ENCODE results near the gene NPM3.

The NPM3 gene, protein sequence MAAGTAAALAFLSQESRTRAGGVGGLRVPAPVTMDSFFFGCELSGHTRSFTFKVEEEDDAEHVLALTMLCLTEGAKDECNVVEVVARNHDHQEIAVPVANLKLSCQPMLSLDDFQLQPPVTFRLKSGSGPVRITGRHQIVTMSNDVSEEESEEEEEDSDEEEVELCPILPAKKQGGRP

DNA sequence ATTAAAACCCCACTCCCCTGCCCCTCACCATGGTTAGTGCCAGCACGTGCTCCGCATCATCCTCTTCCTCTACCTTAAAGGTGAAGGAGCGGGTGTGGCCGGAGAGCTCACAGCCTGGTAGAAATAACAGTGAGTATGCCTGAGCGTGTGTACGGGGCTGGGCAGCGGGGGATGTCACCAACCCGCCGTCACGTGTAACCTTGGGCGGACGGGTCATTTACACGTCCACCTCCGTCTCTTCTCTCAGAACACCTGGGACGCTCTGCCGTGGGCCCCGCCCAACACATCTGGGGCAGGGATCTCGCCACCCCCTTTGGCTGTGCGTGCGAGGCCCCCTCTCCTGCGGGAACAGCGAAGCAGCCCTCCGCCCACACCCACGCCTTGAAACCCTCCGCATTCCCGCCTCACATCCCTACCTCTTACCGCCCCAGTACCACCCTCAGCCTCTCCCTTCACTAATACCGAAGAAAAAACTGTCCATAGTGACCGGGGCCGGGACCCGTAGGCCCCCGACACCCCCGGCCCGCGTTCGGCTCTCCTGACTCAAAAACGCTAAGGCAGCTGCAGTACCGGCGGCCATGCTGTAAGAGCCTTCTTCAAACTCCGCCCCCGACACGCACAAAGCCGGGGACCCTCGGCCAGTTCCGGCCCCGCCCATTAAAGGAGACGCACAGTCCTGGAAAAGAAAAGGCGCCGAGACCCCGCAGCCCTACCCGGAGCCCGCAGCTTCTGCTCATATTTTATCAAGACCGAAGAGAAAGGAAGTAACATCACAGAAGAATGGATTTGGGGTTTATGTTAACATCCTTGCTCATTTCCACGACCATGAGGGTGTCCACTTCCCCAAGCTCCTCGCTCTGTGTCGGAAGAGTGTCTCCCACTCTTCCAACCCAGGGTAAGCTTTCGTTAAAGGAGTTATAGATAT, at the start of gene NPM3:
TSS of gene NPM3 (minus strand) at position 636 of the 925 bp plus-strand sequence. CDS start at position 580, 56 bp downstream.
- DNase-seq (ENCODE audit: low read depth in 2 of 2) = peak; percentile 80 to 87

DNA sequence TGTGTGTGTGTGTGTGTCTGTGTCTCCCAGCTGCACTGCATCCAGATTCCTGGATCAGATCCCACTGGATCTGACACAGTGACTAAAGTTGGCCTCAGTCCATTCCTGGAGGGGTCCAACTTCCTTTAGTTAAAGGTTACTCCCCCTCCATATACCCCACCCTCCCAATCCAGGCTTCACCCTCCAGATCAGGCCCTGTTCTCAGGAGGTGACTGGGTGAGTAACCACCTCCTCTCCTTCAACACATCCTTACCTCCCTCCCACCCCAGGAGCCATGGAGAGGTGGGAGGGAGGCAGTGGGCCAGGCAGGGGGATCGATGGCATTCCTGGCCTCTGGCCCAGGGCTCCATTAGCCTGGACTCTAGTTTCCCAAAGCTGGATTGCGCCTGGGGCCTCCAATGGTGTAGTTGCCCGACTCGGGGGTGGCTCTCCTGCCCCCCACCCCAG, 49.1 kb upstream of the NPM3 start:
- DNase-seq (ENCODE audit: low read depth in 2 of 2) = no peak

DNA sequence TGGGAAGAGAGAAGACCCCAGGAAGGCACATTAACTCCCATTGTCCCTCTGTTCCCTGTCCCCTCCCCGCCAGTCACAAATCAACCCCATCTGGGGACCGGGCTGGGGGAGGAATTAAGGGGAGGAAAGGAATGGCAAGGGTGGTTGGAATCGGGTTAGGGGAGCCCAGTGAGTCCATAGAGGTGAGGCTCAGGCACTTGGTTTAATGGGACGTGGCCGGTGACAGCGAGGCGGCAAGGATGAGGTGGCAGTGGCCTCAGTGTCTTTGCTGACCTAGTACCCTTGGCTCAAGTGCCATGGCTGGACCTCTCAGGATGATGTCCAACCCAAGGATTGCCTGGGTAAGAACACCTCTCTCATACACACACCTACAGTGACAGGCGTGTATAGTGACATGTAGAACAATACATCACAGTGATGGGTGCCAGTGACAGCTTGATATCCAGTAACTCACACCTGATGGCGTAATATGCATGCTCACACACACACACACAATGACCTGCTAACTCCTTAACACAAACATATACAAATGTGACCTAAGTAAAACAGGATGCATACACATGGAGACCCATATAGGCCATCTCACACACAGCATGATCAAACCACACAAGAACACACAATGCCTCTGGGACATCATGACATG, 48.0 kb upstream of the NPM3 start:
- DNase-seq (ENCODE audit: low read depth in 2 of 2) = no peak

DNA sequence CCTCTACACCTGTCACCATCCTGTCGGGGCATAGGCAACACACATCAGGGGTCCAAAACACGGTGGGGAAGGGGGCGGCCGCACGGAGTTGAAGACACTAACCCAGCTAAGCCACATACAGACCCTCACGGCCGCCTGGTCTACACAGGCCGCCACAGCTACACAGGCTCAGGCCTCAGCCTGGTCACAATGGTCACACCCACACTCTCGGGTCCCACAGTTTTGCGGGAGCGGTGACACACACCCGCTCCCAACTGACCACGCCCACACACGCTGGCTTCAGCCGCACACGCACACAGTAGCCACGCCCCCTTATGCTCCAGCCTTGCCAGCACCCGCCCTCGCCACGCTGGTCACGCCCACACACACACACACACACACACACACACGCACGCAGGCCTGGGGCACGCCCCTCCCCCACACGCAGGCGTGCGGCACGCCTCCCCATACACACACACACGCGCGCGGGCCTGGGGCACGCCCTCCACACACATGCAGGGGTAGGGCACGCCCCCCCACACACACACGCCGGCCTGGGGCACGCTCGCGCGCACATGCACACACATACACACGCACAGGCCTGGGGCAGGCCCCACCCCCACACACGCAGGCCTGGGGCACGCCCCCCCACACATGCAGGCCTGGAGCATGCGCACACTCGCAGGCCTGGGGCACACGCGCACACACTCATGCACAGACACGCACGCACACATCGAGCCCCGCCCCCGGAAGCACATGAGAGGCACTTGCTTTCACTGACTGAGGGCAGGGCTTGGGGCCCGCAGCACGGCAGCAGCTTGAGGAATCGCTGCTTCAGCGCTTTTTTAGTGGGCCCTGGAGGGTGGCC, 47.3 kb upstream of the NPM3 start:
- peak; percentile 85 to 89 for DNase-seq (ENCODE audit: low read depth in 2 of 2)

DNA sequence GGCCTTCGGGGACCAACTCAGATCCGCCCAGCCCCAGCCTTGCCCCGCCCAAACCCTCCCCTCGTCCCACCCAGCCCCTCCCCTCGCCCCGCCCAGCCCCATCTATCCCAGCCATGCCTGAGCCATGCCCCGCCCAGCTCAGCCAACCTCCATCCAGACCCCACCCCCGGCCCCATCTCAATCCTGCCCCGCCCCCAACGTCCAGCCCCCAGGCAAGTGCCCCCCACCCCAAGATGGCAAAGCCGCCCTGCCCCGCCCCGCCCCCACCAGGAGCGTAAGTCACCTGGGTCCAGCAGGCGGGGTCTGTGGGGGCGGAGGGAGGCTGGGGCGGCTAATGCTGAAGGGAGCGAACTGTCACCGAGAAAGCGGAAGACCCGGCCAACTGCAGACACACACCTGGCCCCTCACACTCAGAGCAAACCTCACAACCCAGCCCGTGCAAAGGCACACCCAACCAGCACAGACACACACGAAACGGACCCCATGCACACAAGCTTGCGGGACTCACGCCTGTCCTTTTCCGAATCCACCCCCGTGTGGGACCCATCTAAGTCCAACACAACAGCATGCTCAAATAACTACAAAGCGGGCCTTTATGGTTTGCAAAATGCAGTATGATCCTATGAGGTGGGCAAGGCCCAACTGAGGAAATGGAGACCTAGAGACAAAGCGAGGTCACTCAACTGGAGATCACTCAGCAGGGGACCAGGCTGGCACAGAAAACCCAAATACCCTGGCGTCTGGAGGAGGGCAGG, 46.5 kb upstream of the NPM3 start:
- DNase-seq (ENCODE audit: low read depth in 2 of 2) = no peak

DNA sequence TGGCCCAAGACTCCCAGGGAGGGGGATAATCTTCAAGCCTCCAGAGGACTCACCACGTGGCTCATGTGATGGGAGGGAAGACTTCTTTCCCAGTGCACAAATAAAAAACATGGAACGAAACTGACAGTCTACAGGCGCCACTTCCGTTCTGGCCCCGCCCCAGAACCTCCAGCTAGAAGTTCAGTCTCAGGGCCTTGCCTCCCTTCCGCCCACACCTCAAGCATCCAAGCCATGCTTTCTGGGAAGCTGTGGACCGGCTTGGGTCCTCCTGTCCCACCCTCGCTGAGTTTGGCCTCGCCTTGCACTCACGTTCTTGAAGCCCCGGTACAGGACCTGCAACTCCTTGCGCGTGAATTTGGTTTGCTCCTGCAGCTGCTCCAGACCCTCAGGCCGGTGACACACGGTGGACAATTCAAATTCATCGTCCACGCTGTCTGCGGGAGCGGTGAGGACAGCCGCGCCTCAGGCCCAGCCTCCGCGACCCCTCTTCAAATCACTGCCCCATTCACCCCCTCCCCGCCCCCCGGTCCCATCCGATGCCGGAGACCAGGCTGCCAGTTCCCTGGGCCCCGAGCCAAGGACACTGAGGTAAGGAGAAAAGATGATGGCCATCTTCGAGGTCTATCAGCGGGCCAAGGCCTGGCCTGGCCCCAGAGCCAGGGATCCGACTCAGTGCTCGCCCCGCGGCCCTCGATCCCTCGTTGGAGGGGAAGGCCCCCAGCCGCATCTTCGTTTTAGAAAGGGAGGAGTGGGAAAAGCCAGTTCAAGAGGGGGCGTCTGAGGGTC, 45.7 kb upstream of the NPM3 start:
- no peak for DNase-seq (ENCODE audit: low read depth in 2 of 2)

DNA sequence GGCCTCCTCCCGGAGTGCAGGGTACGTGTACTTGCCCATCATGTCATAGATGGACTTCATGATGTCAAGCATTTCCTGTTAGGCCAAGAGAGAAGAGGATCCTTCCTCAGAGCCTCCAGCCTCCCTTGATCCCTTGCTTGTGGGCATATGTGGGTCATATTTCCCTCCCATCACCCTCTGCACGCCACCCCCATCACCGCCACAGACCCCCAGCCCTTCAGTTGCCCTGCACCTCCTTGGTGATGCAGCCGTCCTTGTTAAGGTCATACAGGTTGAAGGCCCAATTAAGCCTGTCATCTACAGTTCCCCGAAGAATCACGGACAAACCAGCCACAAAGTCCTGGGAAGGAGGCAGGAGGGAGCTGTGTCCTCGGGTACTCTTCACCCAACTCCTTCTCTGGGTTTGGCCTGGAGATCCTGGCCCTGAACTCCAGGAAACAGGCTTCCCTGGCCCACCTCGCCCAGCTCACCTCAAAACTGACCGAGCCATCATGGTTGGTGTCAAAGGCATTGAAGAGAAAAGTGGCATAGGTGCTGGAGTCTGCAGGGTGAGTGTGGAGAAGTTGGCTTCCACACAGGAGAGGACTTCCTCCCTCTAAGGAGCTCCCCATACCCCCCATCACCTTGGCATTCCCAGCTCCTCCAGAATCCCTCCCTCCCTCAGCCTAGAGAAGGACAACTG, 44.8 kb upstream of the NPM3 start:
- DNase-seq (ENCODE audit: low read depth in 2 of 2) = no peak

DNA sequence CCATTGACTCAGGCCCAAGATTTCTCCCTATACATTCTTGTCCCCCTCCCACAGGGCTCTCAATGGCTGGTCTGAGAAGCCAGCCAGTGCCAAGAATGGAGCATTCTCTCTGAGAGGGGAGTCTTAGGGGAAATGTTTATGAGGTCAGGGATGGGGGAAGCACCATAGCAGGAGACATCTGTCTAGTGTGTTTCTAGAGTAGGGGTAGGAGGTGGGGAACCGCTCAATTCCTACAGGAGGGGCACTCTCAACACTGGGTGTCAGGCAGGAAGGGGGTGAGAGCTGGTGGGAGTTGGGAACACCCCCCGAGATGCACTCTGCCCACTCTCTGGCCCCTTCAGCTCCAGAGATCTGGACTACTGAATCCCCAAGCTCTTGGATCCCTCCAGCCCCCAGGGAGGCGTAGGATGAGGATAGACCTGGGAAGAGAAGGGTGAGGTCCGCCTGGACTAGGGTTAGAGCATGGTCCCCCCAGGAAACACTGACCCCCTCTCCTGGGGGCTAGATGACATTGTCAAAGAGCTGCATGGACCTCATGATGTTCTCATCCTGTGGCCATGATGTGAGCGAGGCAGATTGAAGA, 43.7 kb upstream of the NPM3 start:
- no peak for DNase-seq (ENCODE audit: low read depth in 2 of 2)

DNA sequence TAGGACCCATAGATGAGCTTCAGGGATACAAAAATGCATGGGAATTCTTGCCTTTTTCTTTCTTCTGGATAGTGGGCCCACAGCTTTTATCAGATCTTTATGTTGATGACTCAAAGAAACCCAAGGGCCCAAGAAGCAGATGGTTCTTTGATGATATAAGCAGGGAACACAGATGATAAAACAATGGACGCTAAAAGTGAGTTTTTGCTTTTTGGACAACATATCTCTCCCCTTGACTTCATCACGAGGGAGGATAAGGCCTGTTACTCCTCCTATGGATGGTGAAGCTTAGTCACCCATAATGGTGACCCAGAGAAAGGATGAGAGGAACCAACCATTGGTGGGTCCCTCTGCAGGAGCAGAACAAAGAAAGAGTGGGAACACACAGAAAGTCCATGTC, 41.5 kb upstream of the NPM3 start:
- DNase-seq (ENCODE audit: low read depth in 2 of 2) = no peak

DNA sequence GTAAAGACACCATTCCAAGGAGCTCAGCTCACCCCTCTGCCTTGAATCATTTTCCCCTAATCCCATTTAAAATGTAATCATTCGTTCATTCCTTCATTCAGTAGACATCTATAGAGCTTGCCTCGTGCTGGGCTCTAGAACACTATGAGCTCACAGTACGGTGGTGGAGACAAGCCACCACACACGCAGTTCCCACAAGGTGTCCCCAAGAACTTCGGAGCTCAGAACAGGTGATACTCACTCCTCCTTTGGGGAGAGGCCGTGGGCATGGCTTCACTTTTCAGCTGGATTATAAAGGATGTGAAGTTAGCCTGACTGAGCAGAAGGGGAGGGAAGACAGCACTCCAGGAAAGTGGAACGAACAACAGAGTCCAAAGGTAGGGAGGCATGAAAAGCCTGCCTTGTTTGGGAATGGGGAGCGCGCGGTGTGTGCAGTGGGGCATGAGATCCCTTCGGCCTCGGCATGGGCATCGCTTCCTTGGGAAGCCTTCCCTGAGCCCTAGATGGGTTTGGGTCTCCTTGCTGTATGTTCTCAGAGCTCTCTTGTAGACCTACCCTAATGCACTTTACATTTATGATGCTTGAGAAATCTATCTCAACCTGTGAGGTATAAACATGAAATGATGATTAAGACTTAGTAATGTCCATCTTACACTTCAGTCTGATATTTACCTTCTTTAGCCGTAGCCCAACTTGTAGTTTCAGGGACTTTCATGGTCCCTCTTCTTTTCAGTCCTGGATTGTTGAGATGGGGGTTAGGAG, 35.8 kb upstream of the NPM3 start:
- no peak for DNase-seq (ENCODE audit: low read depth in 2 of 2)

DNA sequence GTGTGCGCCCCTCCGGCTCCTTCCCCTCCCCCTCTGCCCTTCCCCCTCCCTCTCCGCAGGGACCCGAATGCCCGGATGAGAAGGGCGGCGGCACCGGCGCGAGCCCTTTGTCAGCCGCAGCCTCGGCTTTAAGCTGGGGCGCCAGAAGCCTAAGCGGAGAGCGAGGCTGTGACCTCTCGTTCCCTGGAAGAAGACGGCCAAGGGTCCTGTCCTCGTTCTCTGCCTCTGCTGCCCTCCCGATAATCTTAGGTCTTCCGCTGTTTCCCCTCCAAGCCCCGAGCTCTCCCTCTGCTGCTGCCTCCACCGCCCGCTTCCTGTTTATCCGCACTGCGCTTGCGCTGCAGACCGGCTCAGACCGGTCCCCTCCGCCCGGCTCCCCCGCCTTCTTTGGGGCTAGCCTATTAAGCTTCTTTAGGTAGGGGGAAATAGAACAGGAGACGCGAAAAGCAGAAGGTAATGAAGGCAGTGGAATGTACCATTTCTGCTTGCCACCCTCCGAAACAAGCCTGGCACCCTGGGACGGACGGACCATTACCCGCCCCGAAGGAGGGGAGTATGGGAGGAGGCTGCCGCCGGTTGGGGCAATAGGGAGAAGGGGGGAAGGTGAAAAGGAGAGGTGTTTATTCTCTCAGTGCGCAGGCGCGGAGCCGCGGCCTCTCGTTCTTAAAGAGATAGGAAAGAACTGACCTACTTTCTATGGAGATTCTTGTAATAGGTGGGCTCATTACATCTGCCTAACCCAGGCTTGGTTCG, 35.0 kb upstream of the NPM3 start, which contains the start of gene OGA:
TSS of gene OGA (minus strand) at position 326 of the 753 bp plus-strand sequence. CDS start 422 bp downstream, outside the sequence.
- DNase-seq (ENCODE audit: low read depth in 2 of 2) = peak; percentile 96 to 98

DNA sequence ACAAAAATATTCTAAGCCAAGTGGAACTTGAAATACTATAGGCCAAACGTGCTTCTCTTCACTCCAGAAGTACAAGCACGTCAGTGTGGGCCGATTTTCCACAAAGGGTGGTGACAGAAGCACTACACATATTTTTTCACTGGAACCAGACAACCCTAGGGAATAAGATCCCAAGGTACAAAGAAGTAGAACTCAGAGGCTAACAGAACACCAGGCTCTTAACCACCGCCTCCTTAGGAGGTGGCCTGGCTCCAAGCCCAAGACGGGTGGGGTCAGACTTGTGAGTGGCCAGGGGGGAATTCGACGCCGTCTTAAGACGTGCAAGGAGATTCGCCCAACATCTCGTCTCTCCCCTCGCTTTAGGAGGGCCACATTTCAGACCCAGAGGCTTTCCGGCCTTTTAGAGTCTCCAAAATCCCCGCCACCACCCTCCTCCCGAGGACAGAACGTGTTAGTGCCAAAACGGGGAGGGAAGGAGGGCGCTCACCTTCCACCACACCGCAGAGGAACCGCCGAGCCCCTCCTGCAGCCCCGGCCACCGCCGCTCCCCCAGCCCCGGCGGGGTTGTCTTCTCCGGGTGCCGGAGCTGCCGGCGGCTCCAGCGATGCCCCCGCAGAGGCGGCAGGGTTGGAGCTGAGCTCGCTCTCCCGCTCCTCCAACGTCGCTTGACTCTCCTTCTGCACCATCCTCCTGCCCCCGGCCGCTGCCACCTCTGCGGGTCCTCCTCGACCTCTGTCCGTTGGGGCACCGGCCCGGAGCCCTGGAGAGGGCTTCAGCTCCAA, 34.3 kb upstream of the NPM3 start:
- DNase-seq (ENCODE audit: low read depth in 2 of 2) = no peak

DNA sequence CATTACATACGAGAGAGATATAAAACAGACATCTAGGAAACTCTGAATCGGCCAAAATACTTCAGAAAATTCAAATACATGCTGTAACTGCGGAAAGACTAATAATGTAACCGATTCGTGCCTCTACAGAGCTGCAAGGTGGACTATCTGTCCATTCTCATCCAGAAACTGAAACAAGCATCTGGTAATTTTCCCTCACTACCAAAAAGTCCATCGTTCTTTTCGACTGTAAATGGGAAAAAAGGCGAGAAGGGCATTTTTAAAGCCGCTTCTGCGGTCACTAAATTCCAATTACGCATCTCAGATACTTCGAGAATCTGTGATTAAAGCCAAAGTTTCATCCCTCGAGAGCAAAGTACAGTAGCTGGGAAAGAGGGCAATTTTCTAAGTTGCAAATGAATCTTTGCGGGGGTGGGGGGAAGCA, 33.7 kb upstream of the NPM3 start:
- DNase-seq (ENCODE audit: low read depth in 2 of 2) = no peak

DNA sequence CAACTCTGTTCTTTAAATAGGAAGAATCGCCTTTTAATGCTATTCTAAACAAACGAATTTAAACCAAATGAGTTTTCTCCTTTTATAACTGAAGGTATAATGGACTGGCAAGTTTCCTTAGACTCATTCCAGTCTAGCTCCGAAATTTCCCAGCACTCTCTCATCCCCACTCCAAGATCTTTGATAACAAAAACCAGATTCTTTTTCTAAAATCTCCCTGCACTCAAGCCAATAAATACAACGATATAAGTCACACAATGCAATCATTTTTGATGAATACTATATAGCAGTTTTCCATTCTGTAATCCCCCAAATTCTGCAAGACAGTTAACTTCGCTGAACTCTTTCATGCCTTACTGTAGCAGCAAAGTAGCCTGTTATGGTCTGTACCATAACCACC, 33.1 kb upstream of the NPM3 start:
- DNase-seq (ENCODE audit: low read depth in 2 of 2) = no peak

DNA sequence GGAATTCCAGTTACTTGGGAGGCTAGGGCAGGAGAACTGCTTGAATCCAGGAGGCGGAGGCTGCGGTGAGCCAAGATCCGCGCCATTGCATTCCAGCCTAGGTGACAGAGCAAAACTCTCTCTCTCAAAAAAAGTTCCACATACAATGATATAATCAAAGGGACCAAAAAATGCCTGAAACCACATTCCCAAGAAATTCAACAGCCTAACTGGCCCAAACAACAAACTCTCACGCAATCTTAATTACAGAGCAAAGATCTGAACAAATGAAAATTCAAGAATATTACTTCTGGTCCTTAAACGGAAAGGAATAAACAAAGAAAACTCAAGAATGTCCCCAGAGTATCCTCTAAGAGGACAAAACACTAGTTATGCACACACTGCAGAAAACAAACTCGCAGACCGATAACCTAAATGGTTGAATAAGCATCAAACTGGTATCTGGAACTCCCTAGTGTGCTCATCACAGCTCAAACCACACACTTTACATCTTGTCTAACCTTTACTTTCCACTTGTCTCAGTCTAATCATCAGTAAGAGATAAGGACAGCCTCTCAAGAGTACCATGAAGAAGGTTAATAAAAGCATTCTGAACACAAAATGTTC, 31.3 kb upstream of the NPM3 start:
- no peak for DNase-seq (ENCODE audit: low read depth in 2 of 2)

DNA sequence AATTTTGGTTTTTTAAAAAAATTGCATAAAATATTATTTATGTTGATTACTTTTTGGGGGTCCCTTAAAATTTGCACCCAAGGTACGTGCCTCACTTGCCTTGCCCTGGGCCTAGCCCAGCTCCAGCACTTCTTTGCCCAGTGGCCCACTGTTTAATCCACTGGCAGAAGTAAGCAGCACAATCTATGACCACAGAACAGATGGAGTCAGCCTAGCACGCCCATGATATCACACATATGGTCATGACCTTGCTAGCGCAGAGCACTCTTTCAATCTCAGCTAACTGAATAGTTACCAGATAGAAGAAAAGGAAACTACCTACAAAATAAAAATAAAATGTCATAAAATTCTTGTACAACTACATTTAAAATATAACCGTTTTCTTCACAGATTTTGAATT, 29.4 kb upstream of the NPM3 start:
- no peak for DNase-seq (ENCODE audit: low read depth in 2 of 2)
